Metanephros (tissue), 1 donor: ENCODE measurements around the gene CDY2A. TPM values are rescaled to one million over a fixed set of nuclear protein-coding genes. Genes with fewer than 3 reads are reported as not detected.

Source experiments
- total RNA-seq: library from RNA; depleted of rRNA; stranded (reverse); fragments of >200 nt; gene quantifications from one replicate; pipeline ENCODE4 v1.2.3, GENCODE V29; 2014

Gene CDY2A
- total RNA-seq, result not detected

GRCh38 chrY:18025487-18025886, at the start of gene CDY2A:
Gene CDY2A (plus strand): TSS chrY:18025787. CDS start chrY:18026115, 328 bp downstream.

Other genes starting within 250 kb of the CDY2A start
- not detected for gene CDY2B, start 145.6 kb upstream of the CDY2A start, total RNA-seq